H1 (cell line): ENCODE data around the gene USB1. TPM values are rescaled to one million over a fixed set of nuclear protein-coding genes. Genes with fewer than 3 reads are reported as not detected.

Source experiments
- BACH1 ChIP-seq: IDR thresholded peaks from 2 replicates; pipeline ENCODE4 v1.6.1; 2012; ENCODE audit warnings: low read length, improper control_type of control experiment
- CEBPB ChIP-seq: IDR thresholded peaks from 2 replicates; pipeline ENCODE4 v1.6.1; 2012; ENCODE audit warnings: low read depth, low read length
- CHD2 ChIP-seq: IDR thresholded peaks from 2 replicates; pipeline ENCODE4 v1.6.1; 2012; ENCODE audit warnings: low read length, improper control_type of control experiment
- MAFK ChIP-seq: IDR thresholded peaks from 2 replicates; pipeline ENCODE4 v1.6.1; 2012; ENCODE audit warnings: low read depth, mild to moderate bottlenecking, improper control_type of control experiment, low read length
- SIRT6 ChIP-seq: IDR thresholded peaks from one replicate; pipeline ENCODE4 v1.7.1; 2012; ENCODE audit warnings: low read length, inconsistent platforms
- SP1 ChIP-seq: IDR thresholded peaks from 2 replicates; pipeline ENCODE4 v1.6.1; 2011; ENCODE audit warnings: low read depth, low read length
- polyA plus RNA-seq, 7 experiments: library from polyadenylated mRNA; depleted of rRNA in 3 of 7; stranded (reverse) in 5 of 7; unstranded in 2 of 7; fragments of >200 nt in 5 of 7; fragments of 200-250 nt in 2 of 7; gene quantifications; 1 replicate in 5 of 7; 2 replicates in 1 of 7; 4 replicates in 1 of 7; pipeline versions ENCODE4 v1.2.1 to v1.2.3, GENCODE V29; 2011 to 2013; ENCODE audit warnings: missing spikeins in 2 of 7, mixed read lengths in 2 of 7
- total RNA-seq: library from RNA; stranded (reverse); fragmentation: NEBNext Ultra II Directional; extraction: Animal tissue kit (Norgen Biotek cat#: 25700); gene quantifications from 2 replicates; pipeline ENCODE4 v1.2.1, GENCODE V29; 2021
- TF ChIP-seq, protein P1 (sequence below): IDR thresholded peaks from 2 replicates; pipeline ENCODE4 v1.6.1; 2012; ENCODE audit warnings: inconsistent platforms

USB1 gene
- total and polyA plus RNA-seq, 2 of the 8 experiments (the other 6 are each of a cell fraction or from before 2014, with no cell fraction given) = 65.4 to 75.9 TPM

DNA sequence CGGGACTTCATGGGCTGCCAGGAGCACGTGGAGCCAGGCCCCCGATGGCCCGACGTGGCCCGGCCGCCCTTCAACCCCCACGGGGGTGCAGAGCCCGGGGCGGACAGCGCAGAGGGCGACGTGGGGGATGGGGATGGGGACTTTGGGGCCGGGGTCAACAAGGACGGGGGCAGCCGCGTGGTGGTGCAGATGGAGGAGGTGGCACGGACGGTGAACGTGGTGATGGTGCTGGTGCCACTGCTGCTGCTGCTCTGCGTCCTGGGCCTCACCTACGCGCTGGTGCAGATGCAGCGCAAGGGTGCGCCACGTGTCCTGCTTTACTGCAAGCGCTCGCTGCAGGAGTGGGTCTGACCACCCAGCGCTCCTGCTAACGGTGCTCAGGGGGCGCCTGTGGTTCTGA is 43.9 kb downstream of the USB1 start (continued):
- TF ChIP-seq MAFK (no peak), SP1 (no peak), BACH1 (no peak), SIRT6 (no peak), CEBPB (no peak), CHD2 (no peak)
- TF ChIP-seq, protein P1, sequence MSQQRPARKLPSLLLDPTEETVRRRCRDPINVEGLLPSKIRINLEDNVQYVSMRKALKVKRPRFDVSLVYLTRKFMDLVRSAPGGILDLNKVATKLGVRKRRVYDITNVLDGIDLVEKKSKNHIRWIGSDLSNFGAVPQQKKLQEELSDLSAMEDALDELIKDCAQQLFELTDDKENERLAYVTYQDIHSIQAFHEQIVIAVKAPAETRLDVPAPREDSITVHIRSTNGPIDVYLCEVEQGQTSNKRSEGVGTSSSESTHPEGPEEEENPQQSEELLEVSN = no peak
